HepG2 (cell line): ENCODE data around the gene STOML2.

Experiments
- CEBPB ChIP-seq: IDR thresholded peaks from 2 replicates; pipeline ENCODE4 v1.6.1; 2011; ENCODE audit warnings: low read depth, low read length, improper control_type of control experiment, borderline replicate concordance
- CHD2 ChIP-seq: IDR thresholded peaks from 2 replicates; pipeline ENCODE4 v1.6.1; 2011; ENCODE audit warnings: low read depth, low read length, improper control_type of control experiment
- CTCF ChIP-seq: sonication (generic); formaldehyde crosslinking; IDR thresholded peaks from 2 replicates; pipeline ENCODE4 v1.5.0; 2020; ENCODE audit warnings: mild to moderate bottlenecking, missing genetic modification reagents, moderate library complexity
- GATAD2A ChIP-seq: IDR thresholded peaks from 2 replicates; pipeline ENCODE4 v1.6.1; 2016
- HOXA7 ChIP-seq: sonication (generic); formaldehyde crosslinking; IDR thresholded peaks from 2 replicates; pipeline ENCODE4 v1.8.1; 2022; ENCODE audit warnings: mild to moderate bottlenecking, missing genetic modification reagents, moderate library complexity
- KLF15 ChIP-seq: sonication (generic); formaldehyde crosslinking; IDR thresholded peaks from 2 replicates; pipeline ENCODE4 v1.8.1; 2023; ENCODE audit warnings: borderline replicate concordance, mild to moderate bottlenecking, inconsistent platforms, missing genetic modification reagents, mixed read lengths
- MXD1 ChIP-seq: sonication (generic); formaldehyde crosslinking; IDR thresholded peaks from 2 replicates; pipeline ENCODE4 v1.4.0; 2020; ENCODE audit warnings: mild to moderate bottlenecking, missing genetic modification reagents
- PHF8 ChIP-seq: sonication (generic); formaldehyde crosslinking; IDR thresholded peaks from 2 replicates; pipeline ENCODE4 v1.5.0; 2020; ENCODE audit warnings: missing genetic modification reagents
- POLR2AphosphoS5 ChIP-seq: IDR thresholded peaks from 2 replicates; pipeline ENCODE4 v1.6.1; 2012; ENCODE audit warnings: low read depth, low read length
- TAF1 ChIP-seq: sonication (generic); formaldehyde crosslinking; IDR thresholded peaks from 2 replicates; pipeline ENCODE4 v1.4.0; 2020; ENCODE audit warnings: missing genetic modification reagents
- U2AF1 ChIP-seq: fragments of 200-400 bp; formaldehyde crosslinking; optimal IDR thresholded peaks from 2 replicates; pipeline ENCODE3; 2017; ENCODE audit warnings: mild to moderate bottlenecking, low read depth, low read length
- YEATS2 ChIP-seq: sonication (generic); formaldehyde crosslinking; IDR thresholded peaks from 2 replicates; pipeline ENCODE4 v1.4.0; 2020; ENCODE audit warnings: missing genetic modification reagents, borderline replicate concordance

- TF ChIP-seq YEATS2 (CRISPR knock-in tag) (no peak), CTCF (no peak), CHD2 (no peak), KLF15 (CRISPR knock-in tag) (no peak), U2AF1 (no peak), CEBPB (no peak), MXD1 (CRISPR knock-in tag) (no peak), TAF1 (CRISPR knock-in tag) (no peak), POLR2AphosphoS5 (no peak), PHF8 (CRISPR knock-in tag) (no peak), GATAD2A (CRISPR knock-in tag) (no peak), HOXA7 (CRISPR knock-in tag) (no peak)
Measured at GRCh38 chr9:35070823-35071813, 31.8 kb downstream of the STOML2 start.
